Kidney (tissue), 14 donors: Measurements from ENCODE around the gene PIH1D1. TPM values are rescaled to one million over a fixed set of nuclear protein-coding genes. Genes with fewer than 3 reads are reported as not detected.

Experiments used
- DNase-seq, 5 donors: peaks; one replicate each; pipeline ENCODE4 v3.0.0-alpha.2; 2013 to 2020
- FAIRE-seq: peaks from 2 replicates; lab custom pipeline; 2012; peaks lifted over from hg19 to GRCh38; lab: Jason Lieb, UNC
- H3K27ac ChIP-seq, 2 donors: one replicate each; pipeline ENCODE4 v1.7.0; 2013; ENCODE audit warnings: low read depth in 2 of 2, low read length in 2 of 2, inconsistent platforms in 1 of 2
- H3K27me3 ChIP-seq: one replicate; pipeline ENCODE4 v1.7.1; 2013; ENCODE audit warnings: low read length, inconsistent platforms; ENCODE audit not compliant: control insufficient read depth, insufficient read depth
- H3K36me3 ChIP-seq, 3 donors: one replicate each; pipeline versions ENCODE4 v1.7.0 to v1.7.1; 2013; ENCODE audit warnings: low read length in 3 of 3, control low read depth in 1 of 3, inconsistent platforms in 1 of 3; ENCODE audit not compliant: insufficient read depth in 3 of 3, control insufficient read depth in 2 of 3
- H3K4me1 ChIP-seq, 3 donors: one replicate each; pipeline versions ENCODE4 v1.7.0 to v1.7.1; 2013; ENCODE audit warnings: low read length in 3 of 3, inconsistent platforms in 1 of 3, low read depth in 1 of 3; ENCODE audit not compliant: control insufficient read depth in 2 of 3, insufficient read depth in 2 of 3
- H3K4me3 ChIP-seq, 3 donors: one replicate each; pipeline versions ENCODE4 v1.7.0 to v1.8.1; 2013; ENCODE audit warnings: low read length in 3 of 3, control low read depth in 1 of 3, inconsistent platforms in 1 of 3
- H3K9ac ChIP-seq, 3 donors: one replicate each; pipeline versions ENCODE4 v1.7.0 to v1.7.1; 2013; ENCODE audit warnings: low read length in 3 of 3, control low read depth in 1 of 3, inconsistent platforms in 1 of 3
- H3K9me3 ChIP-seq, 3 donors: one replicate each; pipeline versions ENCODE4 v1.7.0 to v1.7.1; 2013; ENCODE audit warnings: low read length in 3 of 3, control low read depth in 1 of 3, inconsistent platforms in 1 of 3; ENCODE audit not compliant: control insufficient read depth in 2 of 3, insufficient read depth in 1 of 3
- intact Hi-C: fragments of 100-400 bp; cut with DNase I; formaldehyde crosslinking; loops from one replicate; pipeline ENCODE4 v1.11.1; 2022
- polyA plus RNA-seq: library from polyadenylated mRNA; stranded (reverse); fragments of 350-450 nt; fragmentation: Illumina TruSeq; extraction: RNeasy Lipid Tissue Mini Kit (QIAGEN cat#74804); gene quantifications from one replicate; pipeline ENCODE4 v1.2.3, GENCODE V29; 2014; ENCODE audit warnings: low read depth, low replicate concordance; ENCODE audit not compliant: insufficient read depth
- total RNA-seq: library from RNA; stranded (reverse); fragmentation: NEBNext Ultra II Directional; extraction: Animal tissue kit (Norgen Biotek cat#: 25700); gene quantifications from one replicate; pipeline ENCODE4 v1.2.1, GENCODE V29; 2021
- TF ChIP-seq, protein P1 (sequence below): IDR thresholded peaks from 3 replicates; pipeline ENCODE4 v1.5.1; 2012; ENCODE audit warnings: mild to moderate bottlenecking, moderate library complexity, borderline replicate concordance; ENCODE audit not compliant: insufficient read depth; ENCODE audit errors: extremely low read depth
- donor health status: control.
- donor health status: control.
- donor health status: control.
- donor health status: control.
- donor health status: control.
- donor health status: DM: yes; HTN: yes; CAD: no.
- donor health status: Normal renal cell carcinoma (clear cell type).

The PIH1D1 gene
- total and polyA plus RNA-seq, 2 donors from 2014 or later: 74.0 to 97.2 TPM

DNA sequence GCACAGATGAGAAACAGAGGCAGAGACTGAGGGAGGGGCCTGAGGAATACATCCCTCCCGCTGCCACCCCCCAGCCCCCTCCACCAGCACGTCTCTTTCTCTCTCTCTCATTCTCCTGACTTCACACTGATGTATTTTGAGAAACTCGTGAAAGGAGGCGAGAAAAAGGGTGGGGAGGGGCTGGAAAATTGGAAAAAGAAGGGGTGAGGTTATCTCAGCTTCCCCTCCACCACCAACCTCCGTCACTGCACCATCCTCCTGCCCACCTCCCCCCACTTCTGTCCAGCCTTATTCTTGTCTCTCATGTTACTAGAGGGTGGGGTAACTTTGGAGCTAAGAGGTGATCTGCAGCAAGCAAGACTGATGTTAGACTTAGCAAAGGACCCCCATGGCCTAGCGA lies 11.8 kb downstream of the PIH1D1 start:
- no peak for FAIRE-seq
- H3K27me3 ChIP-seq: peaks cover 55% of the 10 kb centered on the region
- no peak overlapping the region for H3K27ac ChIP-seq
- H3K9me3 ChIP-seq: no peaks in the 10 kb centered on the region
- H3K4me1 ChIP-seq: peaks cover 0 to 2% (median 0%) of the 10 kb centered on the region in 3 donors
- no peak overlapping the region for H3K4me3 ChIP-seq
- TF ChIP-seq, protein P1, sequence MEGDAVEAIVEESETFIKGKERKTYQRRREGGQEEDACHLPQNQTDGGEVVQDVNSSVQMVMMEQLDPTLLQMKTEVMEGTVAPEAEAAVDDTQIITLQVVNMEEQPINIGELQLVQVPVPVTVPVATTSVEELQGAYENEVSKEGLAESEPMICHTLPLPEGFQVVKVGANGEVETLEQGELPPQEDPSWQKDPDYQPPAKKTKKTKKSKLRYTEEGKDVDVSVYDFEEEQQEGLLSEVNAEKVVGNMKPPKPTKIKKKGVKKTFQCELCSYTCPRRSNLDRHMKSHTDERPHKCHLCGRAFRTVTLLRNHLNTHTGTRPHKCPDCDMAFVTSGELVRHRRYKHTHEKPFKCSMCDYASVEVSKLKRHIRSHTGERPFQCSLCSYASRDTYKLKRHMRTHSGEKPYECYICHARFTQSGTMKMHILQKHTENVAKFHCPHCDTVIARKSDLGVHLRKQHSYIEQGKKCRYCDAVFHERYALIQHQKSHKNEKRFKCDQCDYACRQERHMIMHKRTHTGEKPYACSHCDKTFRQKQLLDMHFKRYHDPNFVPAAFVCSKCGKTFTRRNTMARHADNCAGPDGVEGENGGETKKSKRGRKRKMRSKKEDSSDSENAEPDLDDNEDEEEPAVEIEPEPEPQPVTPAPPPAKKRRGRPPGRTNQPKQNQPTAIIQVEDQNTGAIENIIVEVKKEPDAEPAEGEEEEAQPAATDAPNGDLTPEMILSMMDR: no peak
- intact Hi-C loops: loop anchor here (10.0 kb wide), 2 partner anchors 45 to 215 kb away; no protein-coding TSS in a partner anchor
- H3K9ac ChIP-seq: no peak overlapping the region
- H3K36me3 ChIP-seq: no peaks in the 10 kb centered on the region
- no peak for DNase-seq

DNA sequence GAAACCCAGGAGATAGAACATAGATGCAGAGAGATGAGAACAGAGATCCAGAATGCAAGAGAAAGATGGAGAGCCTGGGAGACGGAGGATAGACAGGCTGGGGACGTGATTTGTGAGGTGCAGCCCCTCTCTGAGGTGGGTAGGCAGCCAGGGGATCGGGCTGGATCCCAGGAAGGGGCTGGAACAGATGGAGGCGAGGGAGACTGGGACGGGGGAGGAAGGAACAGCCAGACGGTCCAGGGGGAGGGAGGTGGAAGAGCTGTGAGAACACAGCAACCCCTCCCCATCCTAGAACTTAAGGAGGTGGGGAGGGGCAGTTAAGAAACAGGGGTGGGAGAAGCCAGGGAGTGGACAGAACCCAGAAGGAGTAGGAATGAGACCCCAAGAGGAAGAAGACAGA lies 13.4 kb downstream of the PIH1D1 start:
- Histone ChIP-seq H3K4me1 (no peaks in the 10 kb centered on the region), H3K27ac (no peak overlapping the region), H3K4me3 (no peak overlapping the region), H3K9me3 (no peaks in the 10 kb centered on the region), H3K27me3 (peaks cover 62% of the 10 kb centered on the region), H3K9ac (no peak overlapping the region), H3K36me3 (no peaks in the 10 kb centered on the region)
- TF ChIP-seq, protein P1: no peak
- intact Hi-C loops: loop anchor here (10.0 kb wide), 1 partner anchor 213 kb away; no protein-coding TSS in a partner anchor
- FAIRE-seq (no peak), DNase-seq (no peak)

DNA sequence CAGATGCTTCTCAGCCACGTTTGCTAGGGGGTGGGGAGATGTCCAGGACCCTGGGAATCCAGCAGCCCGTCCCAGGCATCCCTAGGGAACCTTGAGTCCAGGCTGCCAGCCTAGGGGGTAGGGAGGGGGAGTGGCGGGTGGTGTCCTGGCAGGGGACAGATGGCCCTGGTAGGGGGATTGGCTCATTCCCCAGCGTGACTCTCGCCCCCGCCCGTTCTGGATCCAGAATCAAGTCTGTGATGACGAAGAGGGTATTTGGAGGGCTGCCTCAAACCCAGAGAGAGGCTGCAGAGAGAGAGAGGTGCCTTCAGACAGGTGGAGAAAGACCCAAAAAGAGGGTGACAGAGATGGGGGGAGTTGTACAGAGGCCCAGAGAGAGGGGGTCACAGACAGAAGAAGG lies 14.4 kb downstream of the PIH1D1 start:
- DNase-seq (no peak), FAIRE-seq (no peak)
- no peaks in the 10 kb centered on the region for H3K9me3 ChIP-seq
- H3K36me3 ChIP-seq: no peaks in the 10 kb centered on the region
- H3K4me1 ChIP-seq: no peaks in the 10 kb centered on the region
- H3K9ac ChIP-seq: no peak overlapping the region
- peaks cover 63% of the 10 kb centered on the region for H3K27me3 ChIP-seq
- TF ChIP-seq, protein P1: no peak
- H3K4me3 ChIP-seq: no peak overlapping the region
- no peak overlapping the region for H3K27ac ChIP-seq
- intact Hi-C loops: loop anchor here (10.0 kb wide), 1 partner anchor 212 kb away; no protein-coding TSS in a partner anchor

DNA sequence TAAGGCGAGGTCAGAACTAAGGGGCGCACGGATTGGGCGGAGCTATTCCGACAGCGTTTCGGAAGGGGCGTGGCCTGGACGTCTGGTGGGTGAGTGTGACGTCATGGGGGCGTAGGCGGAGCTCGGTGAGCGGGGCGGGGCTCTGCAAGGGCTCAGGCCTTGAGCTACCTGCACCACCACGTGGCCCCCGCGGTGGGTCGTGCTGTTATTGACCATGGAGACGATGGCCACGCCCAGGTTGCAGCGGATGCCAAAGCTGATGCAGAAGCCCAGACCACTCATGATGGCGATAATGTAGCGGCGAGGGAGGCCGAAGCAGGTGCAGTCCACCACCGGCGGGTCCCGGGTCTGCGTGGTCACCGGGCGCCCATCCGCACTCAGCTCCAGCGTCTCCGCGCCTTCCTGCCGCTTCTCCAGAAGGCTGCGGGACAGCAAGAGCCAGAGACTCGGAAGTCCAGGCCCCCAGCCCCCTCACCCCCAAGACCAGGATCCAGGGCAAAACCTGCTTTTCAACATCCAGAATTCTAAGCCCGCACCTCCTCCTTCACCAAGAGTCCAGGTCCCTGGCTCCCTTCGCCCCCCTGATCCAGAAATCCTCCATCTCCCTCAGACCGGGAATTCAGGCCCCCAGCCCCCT lies 15.1 kb downstream of the PIH1D1 start:
- H3K27me3 ChIP-seq: peaks cover 64% of the 10 kb centered on the region
- H3K9ac ChIP-seq: no peak overlapping the region
- no peak overlapping the region for H3K4me3 ChIP-seq
- intact Hi-C loops: loop anchor here (10.0 kb wide), 1 partner anchor 212 kb away; no protein-coding TSS in a partner anchor
- H3K4me1 ChIP-seq: no peaks in the 10 kb centered on the region
- H3K36me3 ChIP-seq: no peaks in the 10 kb centered on the region
- FAIRE-seq: no peak
- TF ChIP-seq, protein P1: no peak
- DNase-seq: peak in 3 of 5 donors; percentile 47 to 79 (median 60)
- H3K9me3 ChIP-seq: no peaks in the 10 kb centered on the region
- H3K27ac ChIP-seq: no peak overlapping the region
